ENCODE data around the gene THSD4. TPM values are rescaled to one million over a fixed set of nuclear protein-coding genes. Genes with fewer than 3 reads are reported as not detected.

The THSD4 gene
- total and polyA plus RNA-seq, 2 of the 8 experiments (the other 6 are each of a cell fraction or from before 2014, with no cell fraction given): 2.5 to 6.2 TPM

DNA sequence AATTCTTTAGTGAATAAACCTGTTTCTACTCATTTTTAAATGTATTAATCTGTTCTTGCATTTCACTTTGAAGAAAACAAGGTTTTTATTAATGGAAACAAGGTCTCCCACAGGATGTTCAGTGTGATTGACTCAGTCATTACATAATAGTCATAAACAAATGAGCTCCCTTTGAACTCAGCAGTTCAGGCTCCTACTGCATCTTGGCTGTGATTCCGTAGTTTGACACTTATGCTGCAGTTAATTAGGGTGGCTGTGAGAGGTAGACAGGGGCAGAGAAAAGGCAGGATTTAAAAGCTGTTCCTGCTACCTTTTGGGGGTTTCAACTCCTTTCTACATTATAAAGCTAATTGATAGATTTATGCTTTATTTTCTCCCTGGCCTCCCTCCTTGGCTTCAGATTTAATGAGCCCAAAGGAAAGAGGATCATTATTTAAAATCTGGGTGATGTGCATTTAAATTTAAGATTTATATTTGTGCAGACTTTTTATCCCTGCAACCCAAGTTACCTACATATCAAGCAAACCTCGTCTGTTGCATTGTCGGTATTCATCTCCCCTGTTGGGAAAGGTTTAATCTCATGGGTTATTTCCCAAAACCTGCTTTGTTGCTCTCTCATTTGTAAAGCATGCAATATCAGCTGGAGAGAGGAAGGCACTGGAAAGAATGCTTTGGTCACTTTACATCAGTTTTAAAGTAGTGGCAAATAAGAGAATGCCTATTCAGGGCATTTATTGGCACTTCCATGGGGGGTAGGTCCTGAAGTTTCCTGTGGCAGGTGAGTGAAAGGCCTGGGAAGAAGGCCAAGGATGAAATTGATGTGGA lies 350.1 kb downstream of the THSD4 start:
- Histone ChIP-seq H4K20me1 (replicated peaks in 1 of 2; ENCODE audit: control insufficient read depth in 1 of 2, insufficient read depth in 2 of 2, low read length in 2 of 2) (no peaks in the 10 kb centered on the region), H3K27me3 (replicated peaks in 1 of 4; ENCODE audit: control insufficient read depth in 3 of 4, extremely low read depth in 1 of 4, insufficient read depth in 3 of 4, low read length in 3 of 4) (no peaks in the 10 kb centered on the region), H2BK15ac (ENCODE audit: low read length) (no peak overlapping the region), H4K8ac (ENCODE audit: extremely low read depth, insufficient read depth, low read length) (no peak overlapping the region), H2BK5ac (ENCODE audit: low read depth, low read length) (no peak overlapping the region), H4K5ac (ENCODE audit: insufficient read length, low read depth, low read length) (no peak overlapping the region), H3K4ac (replicated peaks; ENCODE audit: insufficient read length, low read depth, low read length) (no peak overlapping the region), H3K23me2 (ENCODE audit: low read depth, low read length) (no peaks in the 10 kb centered on the region), H2BK20ac (ENCODE audit: low read length) (no peak overlapping the region), H2AK5ac (ENCODE audit: low read depth, low read length) (no peak overlapping the region), H3K9me3 (ENCODE audit: insufficient read depth in 2 of 2, low read depth in 1 of 2, low read length in 1 of 2) (no peaks in the 10 kb centered on the region), H3K23ac (ENCODE audit: insufficient read length) (no peak overlapping the region), H3K4me1 (replicated peaks in 1 of 4; ENCODE audit: control insufficient read depth in 3 of 4, insufficient read depth in 4 of 4, low read length in 3 of 4) (peaks cover 2 to 5% (median 2%) of the 10 kb centered on the region in 4 experiments; a peak in 5 of 7 replicates), H2BK120ac (replicated peaks; ENCODE audit: low read depth, low read length) (no peak overlapping the region), H3K18ac (ENCODE audit: extremely low read depth, low read length) (no peak overlapping the region), H3K9ac (replicated peaks in 1 of 4; ENCODE audit: extremely low read depth in 1 of 4, low read depth in 3 of 4, low read length in 3 of 4) (no peak overlapping the region), H3K79me1 (ENCODE audit: low read depth, low read length) (no peaks in the 10 kb centered on the region), H3K36me3 (ENCODE audit: control insufficient read depth in 2 of 4, insufficient read depth in 4 of 4, low read length in 3 of 4) (no peaks in the 10 kb centered on the region), H2AFZ (ENCODE audit: low read length) (no peak overlapping the region), H2BK12ac (ENCODE audit: low read depth, low read length) (no peak overlapping the region), H3K56ac (replicated peaks; ENCODE audit: insufficient read length, low read depth, low read length) (no peak overlapping the region), H3K4me3 (ENCODE audit: extremely low read depth in 1 of 4, insufficient read depth in 2 of 4, low read depth in 3 of 4, low read length in 4 of 4) (no peak overlapping the region), H3K4me2 (ENCODE audit: insufficient read depth in 1 of 2, low read depth in 2 of 2, low read length in 2 of 2) (0 out of 4 replicates have a peak overlapping the region, but pooled peaks of 1 of the 2 experiments have one; percentile 15), H3K79me2 (ENCODE audit: control insufficient read depth in 1 of 2, insufficient read depth in 2 of 2, low read length in 2 of 2) (no peaks in the 10 kb centered on the region), H3K27ac (ENCODE audit: low read depth, low read length) (no peak overlapping the region), H4K91ac (replicated peaks; ENCODE audit: insufficient read length, low read length) (no peak overlapping the region), H3K14ac (ENCODE audit: insufficient read length) (no peak overlapping the region)
- no peak for DNase-seq (ENCODE audit: low read depth in 1 of 2, low spot score in 2 of 2)
- FAIRE-seq: no peak
- CTCF ChIA-PET (ENCODE audit: partially characterized antibody): interaction anchor here (0.6 to 3.1 kb wide), 7 partner anchors 14 to 110 kb away, joined by 3 to 16 read pairs (median 3); no protein-coding TSS in a partner anchor
- WGBS, 2 experiments (ENCODE audit: extremely low coverage in 1 of 2, insufficient coverage in 1 of 2, insufficient read length in 1 of 2, insufficient replicate concordance in 2 of 2, low coverage in 1 of 2, low lambda C conversion rate in 2 of 2, missing lambda C conversion rate in 1 of 2): 27% methylated on average over 3 of the region's 3 CpGs; no CpG with 5 or more reads in 1 of the 2 experiments
- TF ChIP-seq, protein P1, sequence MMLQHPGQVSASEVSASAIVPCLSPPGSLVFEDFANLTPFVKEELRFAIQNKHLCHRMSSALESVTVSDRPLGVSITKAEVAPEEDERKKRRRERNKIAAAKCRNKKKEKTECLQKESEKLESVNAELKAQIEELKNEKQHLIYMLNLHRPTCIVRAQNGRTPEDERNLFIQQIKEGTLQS (IDR thresholded peaks at IDR 0.05; ENCODE audit: insufficient read depth, low read depth, low read length): no peak
- TF ChIP-seq CBX8 (IDR thresholded peaks at IDR 0.05; ENCODE audit: borderline replicate concordance, low read depth, low read length): no peak
- no peak for TF ChIP-seq KDM1A (IDR thresholded peaks at IDR 0.05; ENCODE audit: borderline replicate concordance, low read length)
- no peak for TF ChIP-seq BACH1 (IDR thresholded peaks at IDR 0.05; ENCODE audit: low read length)
- no peak for TF ChIP-seq BCL11A (IDR thresholded peaks at IDR 0.05; ENCODE audit: low read depth in 2 of 2, low read length in 2 of 2)
- no peak for TF ChIP-seq CHD1 (IDR thresholded peaks at IDR 0.05; ENCODE audit: low read depth, low read length)
- no peak for TF ChIP-seq ASH2L (IDR thresholded peaks at IDR 0.05; ENCODE audit: low read length)
- POLR2A ChIA-PET (ENCODE audit: partially characterized antibody): interaction anchor here (0.6 kb wide), 1 partner anchor 191 kb away, joined by 3 read pairs; no protein-coding TSS in a partner anchor

All from H1 (cell line).